IMR-90 (cell line): ENCODE data around the gene SERPINA9. TPM values are rescaled to one million over a fixed set of nuclear protein-coding genes. Genes with fewer than 3 reads are reported as not detected.

Source experiments
- ATAC-seq: fragments of 200-7000 bp; cut with Tn5 transposase; 2 replicates; pipeline ENCODE4 v1.9.1; 2020; ENCODE audit warnings: low read depth, mild to moderate bottlenecking, moderate library complexity
- BruUV-seq: library from RNA; stranded (reverse); fragments of 400-500 nt; replicated peaks from 2 replicates; lab custom pipeline; 2021; lab: Mats Ljungman, UMichigan
- CTCF ChIA-PET: fragments of 300-600 bp; formaldehyde crosslinking; extraction: SDS; loops from one replicate; lab custom pipeline; 2021; ENCODE audit warnings: antibody characterized with exemption; lab: Yijun Ruan, JAX
- POLR2A ChIA-PET: fragments of 300-600 bp; sonication (Branson Sonifier 250); formaldehyde crosslinking; loops from one replicate; lab custom pipeline; 2022; ENCODE audit warnings: antibody characterized with exemption; ENCODE audit not compliant: unreplicated experiment; lab: Charles Lee
- DNase-seq: peaks from one replicate; pipeline ENCODE4 v3.0.0; 2013
- H2AFZ ChIP-seq: replicated peaks from 2 replicates; pipeline ENCODE3; 2013; ENCODE audit warnings: low read length, mild to moderate bottlenecking; ENCODE audit not compliant: poor library complexity
- H2AK5ac ChIP-seq: 2 replicates; pipeline ENCODE4 v1.6.1; 2013; ENCODE audit warnings: low read depth, low read length, inconsistent platforms
- H2AK9ac ChIP-seq: replicated peaks from 2 replicates; pipeline ENCODE3; 2013; ENCODE audit warnings: mild to moderate bottlenecking, low read depth, low read length, moderate library complexity; ENCODE audit not compliant: poor library complexity
- H2BK120ac ChIP-seq: 2 replicates; pipeline ENCODE4 v1.6.1; 2013; ENCODE audit warnings: low read depth, low read length, inconsistent platforms
- H2BK15ac ChIP-seq: 3 replicates; pipeline ENCODE4 v1.6.1; 2013; ENCODE audit warnings: low read depth, low read length, inconsistent platforms
- H2BK20ac ChIP-seq: 2 replicates; pipeline ENCODE4 v1.6.1; 2013; ENCODE audit warnings: low read depth, mild to moderate bottlenecking, inconsistent platforms, low read length, moderate library complexity
- H2BK5ac ChIP-seq: 2 replicates; pipeline ENCODE4 v1.6.1; 2013; ENCODE audit warnings: mild to moderate bottlenecking, low read depth, low read length, inconsistent platforms; ENCODE audit not compliant: poor library complexity, severe bottlenecking
- H3K14ac ChIP-seq: replicated peaks from 2 replicates; pipeline ENCODE4 v1.6.1; 2013; ENCODE audit warnings: low read depth, low read length, inconsistent platforms
- H3K18ac ChIP-seq: 2 replicates; pipeline ENCODE4 v1.6.1; 2013; ENCODE audit warnings: low read depth, low read length, control low read depth
- H3K23ac ChIP-seq: 2 replicates; pipeline ENCODE4 v1.6.1; 2013; ENCODE audit warnings: low read depth, low read length, inconsistent platforms
- H3K27ac ChIP-seq: 2 replicates; pipeline ENCODE4 v1.5.1; 2013; ENCODE audit warnings: mild to moderate bottlenecking, control low read depth, low read length; ENCODE audit not compliant: insufficient read depth
- H3K27me3 ChIP-seq: 2 replicates; pipeline ENCODE4 v1.6.1; 2013; ENCODE audit warnings: low read length; ENCODE audit not compliant: control insufficient read depth, insufficient read depth
- H3K36me3 ChIP-seq: 2 replicates; pipeline ENCODE4 v1.6.1; 2013; ENCODE audit warnings: low read length, mixed read lengths; ENCODE audit not compliant: control insufficient read depth, insufficient read depth
- H3K4ac ChIP-seq: 2 replicates; pipeline ENCODE4 v1.6.1; 2013; ENCODE audit warnings: low read depth, low read length, inconsistent platforms
- H3K4me1 ChIP-seq: 2 replicates; pipeline ENCODE4 v1.6.1; 2013; ENCODE audit warnings: low read length, mixed read lengths; ENCODE audit not compliant: control insufficient read depth, insufficient read depth
- H3K4me2 ChIP-seq: 2 replicates; pipeline ENCODE4 v1.6.1; 2013; ENCODE audit warnings: low read depth, mild to moderate bottlenecking, control low read depth, low read length, moderate library complexity
- H3K4me3 ChIP-seq: 2 replicates; pipeline ENCODE4 v1.5.1; 2013; ENCODE audit warnings: low read depth, mild to moderate bottlenecking, control low read depth, low read length, moderate library complexity; ENCODE audit not compliant: insufficient read depth
- H3K56ac ChIP-seq: 2 replicates; pipeline ENCODE4 v1.6.1; 2013; ENCODE audit warnings: low read length, inconsistent platforms; ENCODE audit not compliant: insufficient read depth; ENCODE audit errors: extremely low read depth
- H3K79me1 ChIP-seq, 2 experiments: 2 replicates each; pipeline ENCODE4 v1.6.1; 2013; ENCODE audit warnings: low read length in 2 of 2, inconsistent platforms in 1 of 2, low read depth in 1 of 2
- H3K9ac ChIP-seq: 2 replicates; pipeline ENCODE4 v1.6.1; 2013; ENCODE audit warnings: low read depth, low read length, control low read depth
- H3K9me1 ChIP-seq: 2 replicates; pipeline ENCODE4 v1.6.1; 2013; ENCODE audit warnings: low read length, inconsistent platforms; ENCODE audit not compliant: insufficient read depth
- H3K9me3 ChIP-seq: 2 replicates; pipeline ENCODE4 v1.6.1; 2013; ENCODE audit warnings: low read length; ENCODE audit not compliant: control insufficient read depth, insufficient read depth
- H4K20me1 ChIP-seq: 2 replicates; pipeline ENCODE4 v1.6.1; 2013; ENCODE audit warnings: low read length, inconsistent platforms; ENCODE audit not compliant: insufficient read depth
- H4K5ac ChIP-seq: 2 replicates; pipeline ENCODE4 v1.6.1; 2013; ENCODE audit warnings: mild to moderate bottlenecking, low read depth, low read length, control low read depth
- H4K8ac ChIP-seq, 2 experiments: 2 replicates each; pipeline ENCODE4 v1.6.1; 2013; ENCODE audit warnings: low read depth in 2 of 2, low read length in 2 of 2, control low read depth in 1 of 2, inconsistent platforms in 1 of 2
- H4K91ac ChIP-seq: 2 replicates; pipeline ENCODE4 v1.6.1; 2013; ENCODE audit warnings: low read depth, low read length, inconsistent platforms; ENCODE audit not compliant: insufficient read depth
- RAD21 ChIP-seq: IDR thresholded peaks from 2 replicates; pipeline ENCODE4 v1.6.1; 2012; ENCODE audit warnings: low read length, improper control_type of control experiment
- RCOR1 ChIP-seq: IDR thresholded peaks from 2 replicates; pipeline ENCODE4 v1.6.1; 2012; ENCODE audit warnings: mild to moderate bottlenecking, low read length, improper control_type of control experiment; ENCODE audit not compliant: insufficient replicate concordance
- RFX5 ChIP-seq: IDR thresholded peaks from 2 replicates; pipeline ENCODE4 v1.8.0; 2012; ENCODE audit warnings: low read depth, mild to moderate bottlenecking, low read length, moderate library complexity
- SMC3 ChIP-seq: fragments of 150-350 bp; IDR thresholded peaks from 2 replicates; pipeline ENCODE4 v1.6.1; 2016; ENCODE audit warnings: low read depth, mild to moderate bottlenecking, antibody characterized with exemption, low read length, moderate library complexity
- WGBS, 2 experiments: methylation state at CpG; one replicate each; pipeline versions ENCODE4 v1.1.5 to v1.1.7; 2013; ENCODE audit warnings: missing lambda C conversion rate in 2 of 2; ENCODE audit not compliant: insufficient read length in 1 of 2; ENCODE audit errors: extremely low coverage in 2 of 2; 5-methylcytosine and 5-hydroxymethylcytosine counted together
- dilution Hi-C: fragments of 300-500 bp; cut with HindIII; formaldehyde crosslinking; loops from one replicate; pipeline ENCODE4 v1.14.3; 2018; ENCODE audit warnings: low sequenced_read_pairs; ENCODE audit not compliant: unreplicated experiment
- in situ Hi-C: fragments of 300-500 bp; cut with MboI; formaldehyde crosslinking; loops from 3 replicates; pipeline ENCODE4 v1.14.3; 2019; ENCODE audit warnings: low sequenced_read_pairs, inconsistent platforms, mixed read lengths
- intact Hi-C: fragments of 100-400 bp; cut with micrococcal nuclease; formaldehyde crosslinking; loops from 2 replicates; pipeline ENCODE4 v1.10.0; 2022
- polyA plus RNA-seq, 3 experiments: library from polyadenylated mRNA; depleted of rRNA; stranded (reverse); fragments of >200 nt; gene quantifications; 2 replicates each; pipeline ENCODE4 v1.2.3, GENCODE V29; 2012; ENCODE audit warnings: low replicate concordance in 1 of 3
- total RNA-seq: library from RNA; depleted of rRNA; stranded (reverse); fragments of >200 nt; gene quantifications from 2 replicates; pipeline ENCODE4 v1.2.3, GENCODE V29; 2012
- TF ChIP-seq, protein P1 (sequence below): fragments of 150-350 bp; IDR thresholded peaks from 2 replicates; pipeline ENCODE4 v1.6.1; 2016; ENCODE audit warnings: low read depth, mild to moderate bottlenecking, low read length, moderate library complexity, borderline replicate concordance

The SERPINA9 gene
- total and polyA plus RNA-seq, 2 of the 4 experiments (the other 2 are of a cell fraction) = 0.09 to 0.18 TPM

DNA sequence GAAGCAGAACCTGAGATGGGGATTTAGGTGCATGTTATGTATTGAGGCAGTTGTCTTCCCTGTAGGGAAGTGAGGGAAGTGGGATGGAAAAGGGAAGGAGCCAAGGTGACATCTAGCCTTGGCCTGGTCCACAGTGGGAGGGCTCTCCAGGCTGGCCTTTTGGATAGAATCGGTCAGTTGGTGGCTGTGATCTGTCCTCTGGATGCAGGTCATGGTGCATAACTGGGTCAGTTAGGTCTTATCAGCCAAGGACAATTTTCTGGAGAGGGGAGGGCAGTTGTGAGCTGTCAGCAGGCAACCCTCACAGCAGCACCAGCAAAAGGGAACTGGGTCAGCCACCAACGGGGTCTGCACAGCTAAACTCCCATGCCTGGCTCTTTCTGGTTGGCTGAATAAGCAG lies 23.7 kb upstream of the SERPINA9 start:
- no peak overlapping the region for H3K23ac ChIP-seq
- no peak overlapping the region for H4K5ac ChIP-seq
- in situ Hi-C loops = no loop called here
- intact Hi-C loops = no loop called here
- H3K4me1 ChIP-seq = no peaks in the 10 kb centered on the region
- DNase-seq (no peak), ATAC-seq (no peak)
- no peak overlapping the region for H2AK9ac ChIP-seq
- POLR2A ChIA-PET = no interaction called here
- H3K14ac ChIP-seq = no peak overlapping the region
- no peak overlapping the region for H4K8ac ChIP-seq
- no peak overlapping the region for H4K91ac ChIP-seq
- H2BK15ac ChIP-seq = no peak overlapping the region
- H3K4ac ChIP-seq = no peak overlapping the region
- dilution Hi-C loops = no loop called here
- H3K9me3 ChIP-seq = 0 out of 2 replicates have a peak, but pooled peaks cover 2% of the 10 kb centered on the region
- H2AK5ac ChIP-seq = no peak overlapping the region
- no peaks in the 10 kb centered on the region for H3K36me3 ChIP-seq
- WGBS, 2 experiments = no CpG with 5 or more reads among the region's 2 CpGs
- H3K27ac ChIP-seq = no peak overlapping the region
- H2BK20ac ChIP-seq = no peak overlapping the region
- no peak overlapping the region for H2BK5ac ChIP-seq
- no peak overlapping the region for H3K9ac ChIP-seq
- no peak overlapping the region for H3K4me3 ChIP-seq
- TF ChIP-seq SMC3 (no peak), RAD21 (no peak), RCOR1 (no peak), RFX5 (no peak)
- TF ChIP-seq, protein P1, sequence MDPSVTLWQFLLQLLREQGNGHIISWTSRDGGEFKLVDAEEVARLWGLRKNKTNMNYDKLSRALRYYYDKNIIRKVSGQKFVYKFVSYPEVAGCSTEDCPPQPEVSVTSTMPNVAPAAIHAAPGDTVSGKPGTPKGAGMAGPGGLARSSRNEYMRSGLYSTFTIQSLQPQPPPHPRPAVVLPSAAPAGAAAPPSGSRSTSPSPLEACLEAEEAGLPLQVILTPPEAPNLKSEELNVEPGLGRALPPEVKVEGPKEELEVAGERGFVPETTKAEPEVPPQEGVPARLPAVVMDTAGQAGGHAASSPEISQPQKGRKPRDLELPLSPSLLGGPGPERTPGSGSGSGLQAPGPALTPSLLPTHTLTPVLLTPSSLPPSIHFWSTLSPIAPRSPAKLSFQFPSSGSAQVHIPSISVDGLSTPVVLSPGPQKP = no peak
- H3K18ac ChIP-seq = no peak overlapping the region
- no peaks in the 10 kb centered on the region for H3K27me3 ChIP-seq
- H3K4me2 ChIP-seq = no peak overlapping the region
- no peak overlapping the region for H2BK120ac ChIP-seq
- H3K56ac ChIP-seq = no peak overlapping the region
- no TSS peak for BruUV-seq
- CTCF ChIA-PET = no interaction called here
- no peaks in the 10 kb centered on the region for H3K9me1 ChIP-seq
- no peaks in the 10 kb centered on the region for H3K79me1 ChIP-seq
- no peaks in the 10 kb centered on the region for H4K20me1 ChIP-seq
- no peak overlapping the region for H2AFZ ChIP-seq
